C4-2B (cell line): Measurements from ENCODE around the gene TCP11.

Experiments used
- H3K27ac ChIP-seq: fragments of 450-650 bp; 2 replicates; pipeline ENCODE4 v1.5.1; 2017
- CTCF ChIP-seq: fragments of 450-650 bp; conservative IDR thresholded peaks from 2 replicates; pipeline ENCODE4 v1.5.1; 2017; ENCODE audit warnings: mild to moderate bottlenecking
- ZFX ChIP-seq: fragments of 450-650 bp; IDR thresholded peaks from 2 replicates; pipeline ENCODE4 v1.6.1; 2017

TCP11 gene

DNA sequence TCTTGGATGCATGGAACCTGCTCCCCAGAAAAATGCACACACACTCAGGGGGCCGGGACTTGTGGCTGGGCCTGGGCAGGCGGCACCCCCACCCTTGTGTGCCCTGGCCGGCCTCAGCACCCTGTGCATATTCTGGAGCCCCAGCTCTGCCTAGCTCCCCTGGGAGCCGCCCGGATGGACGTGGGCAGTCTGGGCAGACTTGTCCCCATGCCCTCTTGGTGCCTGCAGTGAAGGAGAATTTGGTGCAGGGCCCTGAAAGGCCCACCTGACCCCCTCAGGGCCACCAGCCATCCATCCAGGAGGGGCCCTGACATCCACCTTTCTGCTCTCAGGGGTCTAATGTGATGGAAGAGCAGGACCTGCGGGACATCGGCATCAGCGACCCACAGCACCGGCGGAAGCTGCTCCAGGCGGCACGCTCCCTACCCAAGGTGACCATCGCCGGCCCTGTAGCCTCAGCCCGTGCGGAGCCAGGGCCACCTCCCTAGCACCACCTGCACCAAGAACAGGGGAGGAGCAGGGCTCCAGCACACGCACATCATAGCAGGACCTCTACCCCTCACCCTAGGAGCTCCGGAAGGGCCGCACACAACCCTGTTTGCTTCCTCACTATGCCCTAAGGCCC, 62.8 kb downstream of the TCP11 start:
- TF ChIP-seq CTCF (no peak), ZFX (no peak)
- H3K27ac ChIP-seq, result no peak overlapping the region

DNA sequence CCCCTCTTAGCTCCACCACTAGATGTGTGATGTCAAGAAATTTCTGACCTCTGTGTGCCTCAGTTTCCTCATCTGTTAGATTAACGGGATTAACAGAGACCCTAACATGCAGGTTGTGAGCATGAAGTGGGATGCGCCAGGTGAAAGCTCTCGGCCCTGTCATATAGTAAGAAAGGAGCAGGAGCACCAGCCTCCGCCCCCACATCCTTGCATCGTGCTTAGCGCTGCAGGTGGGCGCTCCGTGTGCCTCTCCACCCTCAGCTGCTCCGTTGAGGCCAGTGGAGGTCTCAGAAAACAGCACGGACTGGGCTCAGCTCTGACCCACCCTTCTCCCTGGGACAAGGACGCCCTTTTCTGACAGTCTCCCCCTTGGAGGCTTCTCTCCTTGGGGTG, 63.4 kb downstream of the TCP11 start:
- no peak overlapping the region for H3K27ac ChIP-seq
- no peak for TF ChIP-seq ZFX
- no peak for TF ChIP-seq CTCF

DNA sequence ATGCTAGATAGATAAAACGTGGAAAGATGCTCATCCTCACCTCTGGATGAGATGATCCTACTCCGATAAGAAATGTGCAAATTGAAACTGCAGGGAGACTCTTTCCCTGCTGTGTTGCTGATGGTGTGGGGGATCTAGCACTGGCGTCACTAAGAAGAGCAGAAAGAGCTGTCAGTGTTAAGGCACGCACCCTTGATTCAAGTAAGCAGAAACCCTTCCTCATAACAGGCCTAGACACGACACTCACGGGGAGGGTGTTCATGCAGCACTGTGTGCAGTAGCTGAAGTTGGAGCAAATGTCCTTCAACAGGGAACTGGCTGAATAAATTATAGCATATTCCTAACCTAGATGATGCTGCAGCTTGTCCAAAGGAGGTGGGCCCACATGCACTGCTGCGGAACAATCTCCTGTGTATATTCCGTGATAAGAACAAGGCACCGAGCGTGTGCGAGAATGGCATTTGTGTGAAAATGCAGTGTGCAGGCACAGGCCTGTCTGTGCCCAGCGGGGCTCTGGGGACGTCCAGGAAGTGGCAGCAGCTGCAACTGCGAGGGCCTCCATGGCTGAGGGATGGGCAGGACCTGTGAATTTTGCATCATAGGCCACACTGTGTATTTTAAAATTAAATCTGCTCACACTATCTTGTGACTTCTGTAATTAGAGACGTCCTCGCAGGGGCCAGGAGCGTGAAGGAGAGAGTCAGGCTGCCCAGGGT, 64.0 kb downstream of the TCP11 start:
- TF ChIP-seq CTCF (no peak), ZFX (no peak)
- H3K27ac ChIP-seq, result no peak overlapping the region

GRCh38 chr6:35073766-35074471, 67.2 kb downstream of the TCP11 start:
- no peak for TF ChIP-seq ZFX
- TF ChIP-seq CTCF, result no peak
- no peak overlapping the region for H3K27ac ChIP-seq

- H3K27ac ChIP-seq, result no peak overlapping the region
- TF ChIP-seq CTCF, result no peak
- no peak for TF ChIP-seq ZFX
Measured at GRCh38 chr6:35073211-35073610, 67.9 kb downstream of the TCP11 start.

- TF ChIP-seq CTCF (no peak), ZFX (no peak)
- H3K27ac ChIP-seq, result no peak overlapping the region
Measured at GRCh38 chr6:35072698-35073055, 68.5 kb downstream of the TCP11 start.

DNA sequence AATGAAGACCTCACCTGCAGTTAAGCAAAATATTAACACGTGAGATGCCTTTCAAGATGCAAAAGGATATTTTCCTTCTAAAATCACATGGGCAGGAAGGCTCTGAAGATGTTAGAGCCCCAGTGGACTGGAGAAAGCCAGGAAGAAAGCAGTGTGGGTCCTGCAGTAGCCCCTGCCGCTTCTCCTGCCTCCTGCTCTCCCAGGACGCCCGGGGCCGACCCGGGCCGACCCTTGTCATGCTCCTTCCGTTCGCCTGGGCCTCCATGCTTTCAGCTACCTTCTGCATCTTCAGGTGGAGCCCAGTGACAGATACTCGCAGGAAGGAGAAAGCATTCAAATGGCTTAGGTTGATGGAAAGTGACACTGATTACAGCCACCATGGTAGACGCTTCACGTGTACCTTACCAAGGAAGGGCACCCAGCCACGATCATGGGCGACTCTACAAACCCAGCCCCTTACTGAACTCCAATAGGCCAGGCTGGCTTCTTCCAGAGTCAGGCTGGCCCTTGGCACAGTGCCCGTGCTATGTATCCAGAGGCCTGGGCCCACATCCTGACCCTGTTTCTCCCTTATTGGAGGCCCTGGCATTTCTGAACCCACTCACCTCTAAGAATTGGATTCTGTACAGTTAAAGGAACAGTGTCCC, 69.0 kb downstream of the TCP11 start:
- no peak overlapping the region for H3K27ac ChIP-seq
- TF ChIP-seq ZFX, result no peak
- TF ChIP-seq CTCF, result no peak
